ENCODE measurements around the gene ZNF468.
A peak's percentile ranks its signal among the peaks of the same experiment; 100 is the strongest.
"Not testable (repeated sequence)": the region's sequence is repeated elsewhere in the genome, so short reads cannot be mapped to it uniquely, and the experiment has no call there.

The ZNF468 gene

DNA sequence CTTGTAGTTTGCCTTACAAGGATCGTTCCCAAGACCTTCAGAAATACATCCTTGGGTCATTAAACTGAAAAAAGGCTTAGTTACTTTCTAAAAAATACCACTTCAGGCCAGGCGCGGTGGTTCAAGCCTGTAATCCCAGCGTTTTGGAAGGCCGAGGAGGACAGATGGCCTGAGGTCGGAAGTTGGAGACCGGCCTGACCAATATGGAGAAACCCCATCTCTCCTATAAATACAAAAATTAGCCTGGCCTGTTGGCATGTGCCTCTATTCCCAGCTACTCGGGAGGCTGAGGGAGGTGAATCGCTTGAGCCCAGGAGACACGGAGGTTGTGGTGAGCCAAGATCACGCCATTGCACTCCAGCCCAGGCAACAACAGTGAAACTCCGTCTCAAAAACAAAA, 33.7 kb downstream of the ZNF468 start:
- DNase-seq = no peak

DNA sequence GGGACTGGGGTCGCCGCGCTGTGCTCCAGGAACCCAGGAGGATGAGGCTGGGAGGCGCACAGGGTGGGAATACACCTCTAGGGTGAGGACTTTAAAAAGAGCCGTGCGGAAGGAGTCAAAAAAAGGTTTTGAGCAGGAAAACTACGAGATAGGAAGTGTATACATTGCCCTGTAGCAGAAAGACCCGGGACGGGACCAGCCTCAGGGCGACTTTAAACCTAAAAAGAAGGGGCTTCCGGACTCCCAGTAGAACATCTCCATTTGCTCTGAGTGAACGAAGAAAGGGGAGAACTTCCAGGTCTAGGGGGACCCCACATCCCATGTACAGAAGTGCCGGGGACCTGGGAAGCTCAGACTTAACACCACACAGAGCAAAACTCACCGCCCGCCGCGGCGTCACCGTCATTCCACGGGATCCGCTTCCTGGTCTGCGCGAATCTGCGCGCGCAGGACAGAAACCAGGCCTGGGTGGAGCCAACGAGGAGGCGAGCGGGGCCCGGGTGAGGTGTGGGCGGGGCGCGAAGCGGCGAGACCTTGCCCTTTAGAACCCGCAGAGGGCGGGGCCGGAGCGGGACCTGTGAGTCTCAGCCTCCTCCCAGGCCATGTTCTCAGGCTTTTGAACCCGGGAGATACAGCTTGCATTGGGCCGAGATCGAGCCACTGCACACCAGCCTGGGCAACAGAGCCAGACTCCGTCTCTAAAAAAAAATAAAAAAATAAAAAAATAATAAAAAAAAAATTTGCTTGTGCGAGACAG, 36.0 kb downstream of the ZNF468 start, which contains the start of gene ZNF28:
ZNF28 (minus strand) TSS at position 430 of the 757 bp plus-strand sequence. CDS start 3,675 bp downstream, outside the sequence.
- DNase-seq = peak; percentile 54

DNA sequence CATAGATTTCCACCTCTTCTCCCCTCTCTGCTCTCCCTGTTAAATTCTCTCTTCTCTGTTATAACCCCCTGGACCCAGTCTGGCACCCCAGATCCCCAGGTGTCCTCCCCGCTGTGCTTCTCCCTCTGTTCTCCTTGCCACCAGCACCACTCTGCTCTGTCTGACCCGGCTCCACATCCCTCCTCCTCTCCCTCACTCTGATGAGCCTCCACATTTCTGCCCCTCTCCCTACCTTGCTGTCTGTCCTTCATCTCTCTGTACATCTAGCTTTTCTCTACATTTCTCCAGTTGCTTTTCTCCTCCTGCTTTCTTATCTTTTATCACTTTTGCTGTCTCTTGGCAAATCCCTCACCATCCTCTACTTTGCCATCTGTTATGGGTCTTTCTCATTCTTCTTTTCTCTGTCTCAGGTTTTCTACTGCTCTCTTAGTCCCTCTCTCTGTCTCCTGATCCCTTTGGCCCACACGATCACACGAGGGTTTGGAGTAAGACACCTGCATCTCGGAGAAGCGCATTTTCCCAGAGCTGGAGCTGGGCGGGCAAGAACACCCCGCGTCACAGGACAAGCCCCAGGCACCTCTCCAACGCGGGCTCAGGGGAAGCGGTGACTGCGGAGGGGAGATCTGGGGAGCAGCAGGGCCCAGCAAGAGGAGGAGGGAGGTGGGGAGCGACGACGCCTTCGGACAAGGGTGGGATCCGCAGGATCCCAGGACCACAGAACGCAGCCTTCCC, 36.8 kb downstream of the ZNF468 start:
- not testable (repeated sequence) for DNase-seq

DNA sequence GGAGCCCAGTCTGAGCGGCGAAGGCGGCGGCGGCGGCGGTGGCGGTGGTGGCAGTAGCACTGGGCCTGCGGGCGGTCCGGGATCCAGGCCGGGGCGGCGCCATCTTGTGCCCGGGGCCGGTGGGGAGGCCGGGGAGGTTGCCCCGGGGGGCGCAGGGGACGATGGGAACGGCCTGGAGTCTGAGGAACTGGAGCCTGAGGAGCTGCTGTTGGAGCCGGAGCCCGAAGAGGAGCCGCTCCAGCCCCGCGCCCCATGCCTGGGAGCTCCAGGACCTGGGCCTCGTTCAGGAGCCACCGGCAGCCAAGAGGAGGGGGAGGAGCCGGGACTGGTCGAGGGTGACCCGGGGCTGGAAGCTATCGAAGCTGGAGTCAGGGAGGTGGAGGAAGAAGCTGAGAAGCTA, 47.6 kb downstream of the ZNF468 start:
- DNase-seq = no peak

DNA sequence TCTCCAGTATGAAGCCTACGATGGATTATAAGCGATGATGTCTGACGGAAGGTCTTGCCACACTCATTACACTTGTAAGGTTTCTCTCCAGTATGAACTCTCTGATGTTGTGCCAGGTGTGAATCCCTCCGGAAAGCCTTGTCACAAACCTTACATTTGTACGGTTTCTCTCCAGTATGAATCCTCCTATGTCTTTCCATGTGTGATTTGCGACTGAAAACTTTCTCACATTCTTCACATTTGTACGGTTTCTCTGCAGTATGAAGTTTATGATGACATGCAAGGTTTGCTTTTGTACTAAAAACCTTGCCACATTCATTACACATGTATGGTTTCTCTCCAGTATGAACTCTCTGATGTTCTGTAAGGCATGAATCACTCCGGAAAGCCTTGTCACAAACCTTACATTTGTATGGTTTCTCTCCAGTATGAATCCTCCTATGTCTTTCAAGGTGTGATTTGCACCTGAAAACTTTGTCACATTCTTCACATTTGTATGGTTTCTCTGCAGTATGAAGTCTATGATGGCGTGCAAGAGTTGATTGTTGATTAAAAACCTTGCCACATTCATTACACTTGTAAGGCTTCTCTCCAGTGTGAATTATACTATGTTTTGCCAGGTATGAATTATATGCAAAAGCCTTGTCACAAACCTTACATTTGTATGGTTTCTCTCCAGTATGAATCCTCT, 57.3 kb downstream of the ZNF468 start:
- DNase-seq = not testable (repeated sequence)

DNA sequence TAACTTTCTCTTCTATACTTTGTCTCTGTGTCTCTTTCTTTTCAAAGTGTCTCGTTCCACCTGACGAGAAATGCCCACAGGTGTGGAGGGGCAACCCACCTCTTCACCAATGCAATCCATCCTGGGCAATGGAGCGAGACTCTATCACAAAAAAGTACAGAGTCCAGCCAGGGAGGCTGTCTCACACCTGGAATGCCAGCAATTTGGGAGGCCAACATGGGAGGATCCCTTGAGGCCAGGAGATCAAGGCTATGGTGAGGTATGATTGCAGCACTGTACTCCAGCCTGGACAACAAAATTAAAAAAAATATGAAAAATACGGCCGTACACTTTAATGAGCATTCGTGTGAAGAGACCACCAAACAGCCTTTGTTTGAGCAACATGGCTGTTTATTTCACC, 68.0 kb downstream of the ZNF468 start:
- no peak for DNase-seq

Measured in activated gamma-delta T cell treated with Interleukin-2 at 50 U/mL for 16 hours (primary cell).